ENCODE measurements around the gene NHSL2.

The NHSL2 gene

DNA sequence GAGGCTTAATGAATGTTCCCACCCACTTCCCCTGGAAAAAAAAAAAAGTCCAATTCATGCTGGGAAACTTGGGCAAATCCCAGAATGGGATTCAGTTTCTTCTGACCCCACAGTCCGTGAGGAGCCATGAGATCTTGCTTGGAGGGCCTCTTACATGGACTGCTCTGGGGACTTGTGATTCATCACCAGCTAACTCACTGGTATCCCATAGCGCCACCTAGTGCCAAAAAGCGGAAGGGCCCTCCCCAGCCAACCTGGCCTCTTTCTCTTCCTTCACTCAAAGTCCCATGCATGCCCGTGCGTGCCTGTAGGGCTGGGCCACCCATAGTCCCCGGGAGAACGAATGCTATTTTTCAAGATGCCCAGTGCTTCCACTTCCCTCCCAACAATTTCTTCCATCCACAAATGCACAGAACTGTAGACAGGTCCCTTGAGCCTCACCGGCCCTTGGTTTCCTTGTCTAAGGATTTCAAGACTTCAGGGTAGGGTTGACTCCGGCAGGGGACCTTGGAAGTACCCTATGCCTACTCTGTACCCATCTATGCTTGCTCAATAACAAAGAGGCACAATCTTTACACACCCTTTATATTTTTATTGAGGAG is 216.0 kb downstream of the NHSL2 start:
- FAIRE-seq, result no peak
- DNase-seq (ENCODE audit: low spot score), result peak; percentile 78

GRCh38 chrX:72127332-72127731 is 216.7 kb downstream of the NHSL2 start:
- DNase-seq (ENCODE audit: low spot score), result no peak
- no peak for FAIRE-seq

DNA sequence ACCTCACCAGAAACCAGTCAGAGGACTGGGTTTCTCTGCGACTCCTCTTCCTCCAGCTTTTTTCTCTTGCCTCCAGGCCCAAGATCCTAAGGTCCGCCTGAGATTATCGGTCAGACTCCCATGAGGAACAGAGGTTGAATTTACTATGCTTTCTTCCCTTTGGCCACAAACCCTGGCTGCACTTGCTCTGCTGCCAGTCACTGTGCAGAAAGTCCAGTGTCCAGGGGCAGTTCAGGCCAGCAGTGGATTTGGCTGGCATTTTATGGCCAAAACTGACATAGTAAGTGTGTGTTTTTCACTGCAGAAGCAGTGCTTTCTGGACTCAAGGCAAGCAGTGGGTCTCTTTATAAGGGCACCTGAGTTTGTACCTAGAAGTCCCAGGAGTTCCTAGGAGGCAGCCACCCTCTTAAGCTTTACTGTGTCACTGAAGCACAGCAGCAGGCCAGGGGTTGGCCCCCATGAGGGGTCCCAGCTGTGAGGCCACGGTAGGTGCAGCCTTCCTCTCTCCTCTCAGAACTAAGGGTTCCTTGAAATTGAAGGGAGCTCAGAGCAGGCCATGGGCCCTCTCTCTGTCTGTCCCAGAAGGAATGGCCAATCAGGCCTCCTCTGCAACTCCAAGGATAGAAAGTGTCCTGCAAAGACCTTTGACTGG is 217.7 kb downstream of the NHSL2 start:
- DNase-seq (ENCODE audit: low spot score), result no peak
- FAIRE-seq, result no peak

DNA sequence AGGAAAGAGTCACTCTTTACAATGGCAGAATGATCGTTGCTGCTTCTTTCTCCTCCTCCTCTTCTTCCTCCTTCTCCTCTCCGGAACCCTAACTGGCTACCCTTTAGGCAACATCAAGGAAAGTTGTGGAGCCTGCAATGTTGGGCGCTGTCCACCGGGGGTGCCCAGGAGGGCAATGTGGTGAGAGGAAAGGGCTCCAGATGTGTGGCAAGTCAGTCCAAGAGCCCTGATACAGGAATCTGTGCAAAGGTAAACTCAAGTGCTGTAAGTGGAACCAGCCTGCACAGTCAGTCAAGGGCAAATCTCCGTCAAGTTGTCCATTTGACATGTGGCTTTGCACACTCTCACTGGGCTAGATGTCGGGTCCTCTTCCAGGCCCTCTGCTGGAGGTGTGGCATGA is 218.2 kb downstream of the NHSL2 start:
- no peak for FAIRE-seq
- DNase-seq (ENCODE audit: low spot score), result no peak

- FAIRE-seq, result no peak
Observed at GRCh38 chrX:72129661-72130060, 219.0 kb downstream of the NHSL2 start.

GRCh38 chrX:72130156-72130761 is 219.6 kb downstream of the NHSL2 start:
- no peak for DNase-seq (ENCODE audit: low spot score)
- no peak for FAIRE-seq

More at GRCh38 chrX:72129661-72130060, 219.0 kb downstream of the NHSL2 start:
- no peak for DNase-seq (ENCODE audit: low spot score)

DNA sequence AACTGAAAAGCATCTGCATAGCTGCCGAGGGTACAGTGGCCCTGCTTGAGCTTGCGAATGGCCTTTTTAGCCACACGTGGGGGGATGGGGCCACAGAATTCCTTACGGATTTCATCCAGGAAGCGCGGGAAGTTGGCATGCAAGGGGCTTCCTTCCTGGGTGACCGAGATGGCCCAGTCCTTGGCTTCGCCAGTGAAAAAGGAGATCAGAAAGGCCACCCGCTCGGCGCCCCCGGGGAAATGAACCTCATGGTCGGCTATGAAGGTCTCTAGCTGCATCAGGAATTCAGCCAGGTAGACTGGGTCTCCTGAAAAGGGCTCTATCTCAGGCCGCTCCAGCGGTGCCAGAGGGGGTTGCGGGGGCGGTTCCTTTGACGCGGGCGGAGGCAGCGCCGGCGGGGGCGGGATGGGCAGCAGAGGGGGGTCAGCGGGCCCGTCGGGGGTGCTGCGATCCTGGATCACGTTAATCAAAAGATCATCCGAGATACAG is 220.2 kb downstream of the NHSL2 start:
- FAIRE-seq, result no peak
- DNase-seq (ENCODE audit: low spot score), result no peak

DNA sequence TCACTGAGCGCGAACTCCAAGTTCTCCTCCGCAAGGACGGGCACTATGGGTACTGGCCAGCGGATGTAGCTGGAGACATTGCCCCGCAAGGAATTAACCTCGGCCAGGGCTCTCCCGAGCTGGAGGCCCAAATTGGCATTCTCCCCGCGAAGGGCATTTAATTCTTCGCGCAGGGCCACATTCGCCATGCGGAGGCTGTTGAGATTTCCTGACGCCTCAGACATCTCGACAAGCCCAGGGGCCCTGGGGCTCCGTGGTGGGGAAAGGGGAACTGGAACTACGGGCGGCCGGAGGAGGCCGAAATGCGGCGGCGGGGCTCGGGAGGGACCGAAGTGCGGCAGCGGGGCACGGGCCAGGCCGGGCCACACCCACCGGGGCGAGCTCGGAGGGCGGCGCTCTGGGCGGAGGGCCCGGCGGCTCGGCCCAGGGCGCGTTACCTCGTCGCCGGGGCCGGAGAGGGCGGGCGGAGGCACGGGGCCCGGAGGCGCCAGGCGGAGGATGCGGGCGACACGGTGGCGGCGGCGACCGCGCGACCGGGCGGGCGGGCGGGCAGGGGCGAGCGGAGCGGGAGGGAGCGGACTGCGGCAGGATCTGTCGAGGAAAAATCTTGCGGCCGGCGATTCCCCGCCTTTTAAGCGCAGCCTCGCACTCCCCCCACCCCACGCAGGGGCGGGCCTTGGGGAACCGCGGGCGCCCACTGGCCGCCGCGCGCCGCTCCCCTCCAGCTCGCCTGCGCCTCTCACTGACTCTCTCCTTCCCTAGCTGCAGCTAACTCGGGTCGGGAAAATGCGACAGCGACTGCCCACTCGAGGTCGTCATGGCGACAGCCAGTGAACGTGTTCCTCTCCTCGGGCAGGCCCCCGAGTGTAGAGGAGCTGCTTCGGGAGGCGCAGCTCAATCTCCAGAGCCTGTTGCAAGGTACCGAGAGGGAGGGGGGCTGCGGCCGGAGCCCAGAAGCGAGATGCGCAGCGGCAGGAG is 221.0 kb downstream of the NHSL2 start, which contains the start of gene RTL5:
TSS of gene RTL5 (minus strand) at position 599 of the 978 bp plus-strand sequence.
- peak; percentile 90 for DNase-seq (ENCODE audit: low spot score)
- no peak for FAIRE-seq

DNA sequence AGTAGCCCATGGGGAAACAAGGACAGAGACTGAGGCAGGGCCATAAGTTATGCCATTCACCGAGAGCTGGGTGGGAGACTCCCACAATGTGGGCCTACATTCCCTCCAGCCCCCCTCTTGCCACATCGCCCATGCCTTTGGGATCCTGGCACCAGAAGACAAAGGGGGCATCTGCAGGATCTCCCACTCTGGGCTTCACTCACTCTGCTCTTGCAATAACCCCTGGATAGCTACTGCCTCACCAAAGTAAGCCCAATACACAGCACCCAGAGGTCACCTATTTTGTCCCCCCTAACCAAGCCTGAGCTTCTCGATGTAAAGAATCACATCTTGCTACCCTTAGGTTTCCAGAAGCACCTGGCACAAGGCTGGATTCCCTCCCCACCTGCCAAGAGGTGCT is 221.8 kb downstream of the NHSL2 start:
- no peak for FAIRE-seq
- DNase-seq (ENCODE audit: low spot score), result no peak

- DNase-seq (ENCODE audit: low spot score) (no peak), FAIRE-seq (no peak)
Observed at GRCh38 chrX:72133851-72134546, 223.4 kb downstream of the NHSL2 start.

DNA sequence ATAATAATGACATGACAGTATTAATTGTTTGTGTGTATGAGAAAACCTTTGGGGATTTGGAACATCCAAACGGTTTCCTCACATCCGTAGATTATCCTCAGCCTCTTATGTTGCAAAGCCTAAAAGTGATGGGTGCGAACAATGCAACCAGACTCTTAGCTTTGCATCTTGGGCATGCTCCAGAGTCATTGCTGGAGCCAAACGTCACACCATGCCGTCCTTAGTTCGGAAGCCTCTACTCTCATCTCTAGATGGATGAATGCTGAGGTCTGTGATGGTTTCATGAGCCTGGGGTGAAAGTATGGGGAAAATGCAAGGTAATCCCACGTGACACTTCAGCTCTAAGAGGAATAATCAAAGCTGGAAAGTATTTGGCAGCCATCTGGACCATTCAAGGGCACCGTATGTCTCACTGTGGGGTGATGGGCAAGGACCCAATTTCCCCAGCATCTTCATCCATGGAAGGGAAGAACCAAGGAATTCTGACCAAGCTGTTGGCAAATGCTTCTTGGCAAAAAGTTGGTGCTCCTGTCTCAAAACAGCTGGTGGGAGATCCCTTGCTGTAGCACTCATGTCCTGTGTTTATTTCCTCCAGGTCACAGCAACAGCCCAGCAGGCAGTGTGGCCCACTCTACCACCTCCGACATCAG is 227.3 kb downstream of the NHSL2 start:
- DNase-seq (ENCODE audit: low spot score) (no peak), FAIRE-seq (no peak)

DNA sequence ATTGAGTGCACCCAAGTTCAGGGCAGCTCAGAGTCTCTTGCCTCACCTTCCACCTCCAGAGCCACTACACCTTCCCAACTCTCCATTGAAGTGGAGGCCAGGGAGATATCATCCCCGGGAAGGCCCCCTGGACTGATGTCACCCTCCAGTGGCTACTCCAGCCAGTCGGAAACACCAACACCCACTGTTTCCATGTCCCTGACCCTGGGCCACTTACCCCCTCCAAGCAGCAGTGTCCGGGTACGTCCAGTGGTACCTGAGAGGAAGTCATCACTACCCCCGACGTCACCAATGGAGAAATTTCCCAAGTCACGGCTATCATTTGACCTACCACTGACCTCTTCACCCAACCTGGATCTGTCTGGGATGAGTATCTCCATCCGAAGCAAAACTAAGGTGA is 228.9 kb downstream of the NHSL2 start:
- no peak for DNase-seq (ENCODE audit: low spot score)
- FAIRE-seq, result no peak

DNA sequence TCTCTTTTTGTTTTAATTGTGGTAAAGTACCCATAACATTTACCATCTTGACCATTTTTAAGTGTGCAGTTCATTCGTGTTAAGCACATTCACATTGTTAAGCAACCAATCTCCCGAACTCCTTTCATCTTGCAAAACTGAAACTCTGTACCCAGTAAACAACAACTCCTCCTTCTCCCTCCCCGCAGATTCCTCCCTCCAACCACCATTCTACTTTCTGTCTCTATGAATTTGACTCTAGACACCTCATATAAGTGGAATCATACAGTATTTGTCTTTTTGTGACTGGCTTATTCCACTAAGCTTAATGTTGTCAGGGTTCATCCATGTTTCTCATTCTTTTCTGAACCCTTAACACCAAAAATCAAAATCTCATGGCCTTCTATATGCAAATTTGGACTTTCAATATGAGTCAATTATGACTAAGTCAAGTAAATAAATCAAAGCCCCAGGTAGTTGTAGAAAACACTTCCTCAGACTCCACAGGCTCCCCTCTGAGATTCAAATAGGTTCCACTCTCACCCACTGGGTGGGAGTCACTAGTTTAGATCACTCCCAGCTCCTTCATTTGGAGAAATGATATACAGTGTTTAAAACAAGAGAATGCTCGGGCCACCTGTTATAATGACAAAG is 230.8 kb downstream of the NHSL2 start:
- DNase-seq (ENCODE audit: low spot score) (no peak), FAIRE-seq (no peak)

- FAIRE-seq, result no peak
- no peak for DNase-seq (ENCODE audit: low spot score)
Observed at GRCh38 chrX:72142094-72142793, 231.6 kb downstream of the NHSL2 start.

DNA sequence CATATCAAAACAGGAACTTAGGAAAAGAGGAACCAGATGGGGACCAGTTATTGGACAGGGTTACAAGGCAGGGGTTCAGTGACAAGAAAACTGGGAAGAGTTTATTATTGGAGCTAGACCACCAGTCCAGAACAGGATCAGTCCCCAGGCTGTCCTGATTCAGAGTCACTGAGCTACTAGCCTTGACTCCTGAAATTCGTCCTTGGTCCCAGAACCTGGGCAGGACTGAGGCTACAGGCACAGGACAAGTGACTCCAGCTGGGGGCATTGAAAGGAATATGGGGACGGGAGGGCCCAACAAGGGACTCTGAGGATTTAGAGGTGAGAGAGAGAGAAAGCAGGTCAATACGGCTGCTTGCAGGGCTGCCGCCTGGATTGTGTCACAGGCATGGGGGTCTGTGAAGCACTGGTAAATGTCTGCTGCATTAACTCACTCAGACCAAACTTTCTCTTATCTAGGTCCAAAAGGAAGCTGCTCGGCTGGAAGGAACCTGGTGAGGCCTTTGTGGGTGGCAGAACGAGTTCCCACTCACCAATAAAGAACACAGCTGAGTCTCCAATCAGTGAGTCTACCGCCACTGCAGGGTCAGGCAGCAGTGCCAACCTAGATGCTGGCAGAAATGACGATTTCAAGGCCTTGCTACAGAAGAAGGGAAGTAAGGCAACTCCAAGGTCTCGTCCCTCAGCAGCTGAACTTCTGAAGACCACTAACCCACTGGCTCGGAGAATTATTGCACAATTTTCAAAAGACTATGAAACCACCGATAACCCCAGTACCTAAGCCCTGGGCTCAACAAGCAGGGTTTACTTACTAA is 232.4 kb downstream of the NHSL2 start:
- DNase-seq (ENCODE audit: low spot score) (no peak), FAIRE-seq (no peak)

GRCh38 chrX:72143609-72143907 is 232.9 kb downstream of the NHSL2 start:
- FAIRE-seq (no peak), DNase-seq (ENCODE audit: low spot score) (no peak)

- FAIRE-seq, result no peak
- no peak for DNase-seq (ENCODE audit: low spot score)
Observed at GRCh38 chrX:72145181-72145580, 234.5 kb downstream of the NHSL2 start.

- FAIRE-seq (no peak), DNase-seq (ENCODE audit: low spot score) (no peak)
Observed at GRCh38 chrX:72146527-72146926, 235.9 kb downstream of the NHSL2 start.

DNA sequence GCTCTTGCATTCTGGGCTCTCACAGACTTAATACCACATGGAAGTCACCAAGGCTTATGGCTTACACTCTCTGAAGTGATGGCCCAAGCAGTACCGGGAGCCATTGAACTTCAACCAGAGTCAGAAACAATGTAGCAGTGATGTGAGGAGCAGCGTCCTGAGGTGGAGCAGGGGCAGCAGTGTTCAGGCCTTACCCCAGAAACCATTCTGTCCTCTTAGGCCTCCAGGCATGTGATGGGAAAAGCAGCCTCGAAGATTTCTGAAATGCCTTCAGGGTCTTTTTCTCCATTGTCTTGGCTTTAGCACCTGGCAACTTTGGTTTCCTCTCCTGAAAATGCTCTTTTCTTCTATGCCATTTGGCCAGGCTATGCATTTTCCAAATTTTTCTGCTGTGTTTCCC is 248.1 kb downstream of the NHSL2 start:
- no peak for DNase-seq (ENCODE audit: low spot score)
- FAIRE-seq, result no peak

Measured in urothelium cell line (cell line).